Endothelial cell of hepatic sinusoid (primary cell): ENCODE measurements around the gene CADPS.
"Not testable (repeated sequence)": the region's sequence is repeated elsewhere in the genome, so short reads cannot be mapped to it uniquely, and the experiment has no call there.

ENCODE experiments used
- in situ Hi-C: cut with HindIII; loops from 2 replicates; pipeline ENCODE4 v1.10.0; 2017; ENCODE audit warnings: low sequenced_read_pairs

Gene CADPS

GRCh38 chr3:62605413-62606068 is 269.7 kb downstream of the CADPS start:
- in situ Hi-C loops: no loop called here

GRCh38 chr3:62604751-62605351 is 270.4 kb downstream of the CADPS start:
- in situ Hi-C loops: no loop called here

- in situ Hi-C loops: no loop called here
Measured at GRCh38 chr3:62604298-62604697, 270.9 kb downstream of the CADPS start.

GRCh38 chr3:62602987-62603386 is 272.2 kb downstream of the CADPS start:
- in situ Hi-C loops: no loop called here

- in situ Hi-C loops: no loop called here
Measured at GRCh38 chr3:62602129-62602770, 273.0 kb downstream of the CADPS start.

- in situ Hi-C loops: no loop called here
Measured at GRCh38 chr3:62601238-62602070, 273.8 kb downstream of the CADPS start.

- in situ Hi-C loops: no loop called here
Measured at GRCh38 chr3:62600033-62600432, 275.2 kb downstream of the CADPS start.

- in situ Hi-C loops: no loop called here
Measured at GRCh38 chr3:62597491-62597890, 277.7 kb downstream of the CADPS start.

- in situ Hi-C loops: no loop called here
Measured at GRCh38 chr3:62592408-62592807, 282.8 kb downstream of the CADPS start.

GRCh38 chr3:62589078-62589477 is 286.1 kb downstream of the CADPS start:
- in situ Hi-C loops: no loop called here

- in situ Hi-C loops: no loop called here
Measured at GRCh38 chr3:62587579-62588031, 287.6 kb downstream of the CADPS start.

GRCh38 chr3:62587169-62587568 is 288.0 kb downstream of the CADPS start:
- in situ Hi-C loops: no loop called here

- in situ Hi-C loops: no loop called here
Measured at GRCh38 chr3:62586356-62586755, 288.9 kb downstream of the CADPS start.

GRCh38 chr3:62585861-62586260 is 289.4 kb downstream of the CADPS start:
- in situ Hi-C loops: no loop called here

- in situ Hi-C loops: no loop called here
Measured at GRCh38 chr3:62584636-62585035, 290.6 kb downstream of the CADPS start.

- in situ Hi-C loops: no loop called here
Measured at GRCh38 chr3:62582495-62583172, 292.6 kb downstream of the CADPS start.

GRCh38 chr3:62580485-62580884 is 294.7 kb downstream of the CADPS start:
- in situ Hi-C loops: not testable (repeated sequence)

GRCh38 chr3:62577153-62577552 is 298.1 kb downstream of the CADPS start:
- in situ Hi-C loops: no loop called here

GRCh38 chr3:62574266-62574898 is 300.8 kb downstream of the CADPS start:
- in situ Hi-C loops: no loop called here

- in situ Hi-C loops: no loop called here
Measured at GRCh38 chr3:62571916-62572315, 303.3 kb downstream of the CADPS start.
